ENCODE data around the gene LAMA2. TPM values are rescaled to one million over a fixed set of nuclear protein-coding genes. Genes with fewer than 3 reads are reported as not detected.

Gene LAMA2
- total RNA-seq, 1 donor from 2014 or later: 1.8 TPM

DNA sequence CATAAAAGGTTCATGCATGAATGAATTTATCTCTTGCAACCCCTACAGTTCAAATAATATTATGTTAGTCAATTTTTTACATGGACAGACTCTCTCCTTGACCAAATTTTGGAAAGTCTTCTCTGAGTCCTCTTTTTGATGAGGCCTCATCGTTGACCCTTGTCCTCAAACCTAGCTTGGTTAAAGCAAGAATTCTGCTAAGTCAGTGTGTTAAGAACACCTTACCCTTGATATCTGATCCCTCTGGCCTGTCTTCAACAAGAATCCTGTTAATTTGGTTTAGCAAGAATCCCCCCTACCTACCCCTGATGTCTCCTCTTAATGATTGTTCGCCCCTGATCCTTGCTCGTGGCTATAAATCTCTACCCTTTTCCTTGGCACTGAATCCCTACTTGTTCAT, 301.4 kb downstream of the LAMA2 start:
- peak; percentile 41 for FAIRE-seq
- TF ChIP-seq, protein P1, sequence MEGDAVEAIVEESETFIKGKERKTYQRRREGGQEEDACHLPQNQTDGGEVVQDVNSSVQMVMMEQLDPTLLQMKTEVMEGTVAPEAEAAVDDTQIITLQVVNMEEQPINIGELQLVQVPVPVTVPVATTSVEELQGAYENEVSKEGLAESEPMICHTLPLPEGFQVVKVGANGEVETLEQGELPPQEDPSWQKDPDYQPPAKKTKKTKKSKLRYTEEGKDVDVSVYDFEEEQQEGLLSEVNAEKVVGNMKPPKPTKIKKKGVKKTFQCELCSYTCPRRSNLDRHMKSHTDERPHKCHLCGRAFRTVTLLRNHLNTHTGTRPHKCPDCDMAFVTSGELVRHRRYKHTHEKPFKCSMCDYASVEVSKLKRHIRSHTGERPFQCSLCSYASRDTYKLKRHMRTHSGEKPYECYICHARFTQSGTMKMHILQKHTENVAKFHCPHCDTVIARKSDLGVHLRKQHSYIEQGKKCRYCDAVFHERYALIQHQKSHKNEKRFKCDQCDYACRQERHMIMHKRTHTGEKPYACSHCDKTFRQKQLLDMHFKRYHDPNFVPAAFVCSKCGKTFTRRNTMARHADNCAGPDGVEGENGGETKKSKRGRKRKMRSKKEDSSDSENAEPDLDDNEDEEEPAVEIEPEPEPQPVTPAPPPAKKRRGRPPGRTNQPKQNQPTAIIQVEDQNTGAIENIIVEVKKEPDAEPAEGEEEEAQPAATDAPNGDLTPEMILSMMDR (IDR thresholded peaks at IDR 0.05; ENCODE audit: insufficient read depth, low read depth, low read length): no peak
- no peak for TF ChIP-seq EZH2 (IDR thresholded peaks at IDR 0.05; ENCODE audit: insufficient read depth, low read length)
- Histone ChIP-seq H3K36me3 (ENCODE audit: insufficient read depth, low read length) (no peaks in the 10 kb centered on the region), H3K9ac (ENCODE audit: low read length) (no peak overlapping the region), H2AFZ (ENCODE audit: low read depth, low read length) (no peak overlapping the region), H3K27ac (ENCODE audit: low read depth, low read length) (peak overlapping the region; percentile 81), H3K79me2 (ENCODE audit: insufficient read depth, low read length) (no peaks in the 10 kb centered on the region), H3K27me3 (ENCODE audit: insufficient read depth, low read length) (no peaks in the 10 kb centered on the region), H3K4me3 (ENCODE audit: insufficient read depth, low read depth, low read length) (no peak overlapping the region), H3K4me2 (ENCODE audit: low read length) (no peak overlapping the region), H4K20me1 (ENCODE audit: insufficient read depth, low read length) (no peaks in the 10 kb centered on the region), H3K9me3 (ENCODE audit: insufficient read depth, low read depth, low read length) (no peaks in the 10 kb centered on the region), H3K4me1 (ENCODE audit: insufficient read depth, low read length) (peaks cover 28% of the 10 kb centered on the region)
- Mint-ChIP-seq H3K9me3 (ENCODE audit: unreplicated experiment) (no peaks in the 10 kb centered on the region), H3K4me1 (ENCODE audit: low read depth, unreplicated experiment) (peaks cover 23% of the 10 kb centered on the region), H3K36me3 (ENCODE audit: low read depth, unreplicated experiment) (no peaks in the 10 kb centered on the region), H3K4me3 (ENCODE audit: unreplicated experiment) (no peak overlapping the region), H3K27ac (ENCODE audit: unreplicated experiment) (peak overlapping the region; percentile 56), H3K27me3 (ENCODE audit: low read depth, unreplicated experiment) (no peaks in the 10 kb centered on the region)
- no peak for DNase-seq (ENCODE audit: low read depth)

DNA sequence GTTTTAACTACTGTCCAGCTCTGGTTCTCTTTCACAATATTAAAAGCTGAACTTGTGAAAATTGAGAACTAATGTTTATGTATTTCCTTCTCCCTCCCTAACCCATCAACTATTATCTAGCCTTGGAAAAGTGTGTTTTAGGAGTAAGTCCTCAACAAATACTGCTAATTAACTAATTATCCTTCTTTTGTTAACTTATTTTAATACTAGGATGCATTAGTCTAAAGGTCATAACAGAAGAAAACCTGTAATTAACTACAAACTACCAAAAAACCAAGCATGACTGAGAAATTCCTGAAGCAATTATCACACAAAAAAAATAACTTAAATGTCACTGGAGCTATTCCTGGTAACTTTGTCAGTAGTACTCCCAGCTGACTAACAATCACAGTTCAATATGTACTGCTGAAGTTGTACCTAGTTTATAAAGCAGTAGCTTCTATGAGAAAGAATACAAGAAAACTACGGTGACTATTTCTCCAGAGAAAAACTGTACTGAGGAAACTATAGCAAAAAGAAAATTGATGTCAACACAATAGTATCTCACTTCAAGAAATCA, 301.9 kb downstream of the LAMA2 start:
- peak overlapping the region; percentile 81 for H3K27ac ChIP-seq (ENCODE audit: low read depth, low read length)
- H3K27me3 ChIP-seq (ENCODE audit: insufficient read depth, low read length): no peaks in the 10 kb centered on the region
- no peaks in the 10 kb centered on the region for H3K27me3 Mint-ChIP-seq (ENCODE audit: low read depth, unreplicated experiment)
- peaks cover 28% of the 10 kb centered on the region for H3K4me1 ChIP-seq (ENCODE audit: insufficient read depth, low read length)
- no peaks in the 10 kb centered on the region for H3K36me3 ChIP-seq (ENCODE audit: insufficient read depth, low read length)
- peak overlapping the region; percentile 83 for H3K27ac Mint-ChIP-seq (ENCODE audit: unreplicated experiment)
- FAIRE-seq (peak; percentile 54), DNase-seq (ENCODE audit: low read depth) (peak; percentile 42)
- H3K79me2 ChIP-seq (ENCODE audit: insufficient read depth, low read length): no peaks in the 10 kb centered on the region
- no peak overlapping the region for H3K9ac ChIP-seq (ENCODE audit: low read length)
- no peaks in the 10 kb centered on the region for H3K9me3 ChIP-seq (ENCODE audit: insufficient read depth, low read depth, low read length)
- H2AFZ ChIP-seq (ENCODE audit: low read depth, low read length): no peak overlapping the region
- H3K36me3 Mint-ChIP-seq (ENCODE audit: low read depth, unreplicated experiment): no peaks in the 10 kb centered on the region
- peak overlapping the region; percentile 6 for H3K4me2 ChIP-seq (ENCODE audit: low read length)
- H3K9me3 Mint-ChIP-seq (ENCODE audit: unreplicated experiment): no peaks in the 10 kb centered on the region
- TF ChIP-seq, protein P1 (IDR thresholded peaks at IDR 0.05; ENCODE audit: insufficient read depth, low read depth, low read length): no peak
- TF ChIP-seq EZH2 (IDR thresholded peaks at IDR 0.05; ENCODE audit: insufficient read depth, low read length): no peak
- H3K4me3 Mint-ChIP-seq (ENCODE audit: unreplicated experiment): no peak overlapping the region
- H3K4me1 Mint-ChIP-seq (ENCODE audit: low read depth, unreplicated experiment): peaks cover 23% of the 10 kb centered on the region
- H4K20me1 ChIP-seq (ENCODE audit: insufficient read depth, low read length): no peaks in the 10 kb centered on the region
- no peak overlapping the region for H3K4me3 ChIP-seq (ENCODE audit: insufficient read depth, low read depth, low read length)

DNA sequence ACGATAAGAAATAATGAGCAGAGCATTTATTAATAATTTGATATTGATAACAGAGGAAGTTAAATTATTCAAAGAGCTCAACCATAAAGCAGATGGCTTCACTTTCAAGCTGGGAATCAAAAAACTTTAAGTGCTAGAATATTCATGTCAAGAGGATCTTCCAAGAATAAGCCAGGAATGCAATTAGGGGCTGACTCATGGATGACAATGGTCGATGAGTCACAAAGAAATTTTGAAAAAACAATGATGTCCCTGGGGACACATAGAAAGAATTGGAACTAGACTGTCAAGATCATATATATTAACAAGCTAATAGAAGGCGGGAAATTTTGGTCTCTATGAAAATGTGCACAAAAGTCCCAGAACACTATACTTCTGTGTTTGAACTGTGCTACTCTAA, 304.1 kb downstream of the LAMA2 start:
- no peak for TF ChIP-seq EZH2 (IDR thresholded peaks at IDR 0.05; ENCODE audit: insufficient read depth, low read length)
- TF ChIP-seq, protein P1 (IDR thresholded peaks at IDR 0.05; ENCODE audit: insufficient read depth, low read depth, low read length): no peak
- Mint-ChIP-seq H3K27me3 (ENCODE audit: low read depth, unreplicated experiment) (no peaks in the 10 kb centered on the region), H3K27ac (ENCODE audit: unreplicated experiment) (no peak overlapping the region), H3K4me1 (ENCODE audit: low read depth, unreplicated experiment) (peaks cover 23% of the 10 kb centered on the region), H3K36me3 (ENCODE audit: low read depth, unreplicated experiment) (no peaks in the 10 kb centered on the region), H3K9me3 (ENCODE audit: unreplicated experiment) (no peaks in the 10 kb centered on the region), H3K4me3 (ENCODE audit: unreplicated experiment) (no peak overlapping the region)
- H3K4me1 ChIP-seq (ENCODE audit: insufficient read depth, low read length): peaks cover 20% of the 10 kb centered on the region
- no peaks in the 10 kb centered on the region for H3K9me3 ChIP-seq (ENCODE audit: insufficient read depth, low read depth, low read length)
- DNase-seq (ENCODE audit: low read depth): peak; percentile 74
- no peak overlapping the region for H3K9ac ChIP-seq (ENCODE audit: low read length)
- peak overlapping the region; percentile 23 for H3K4me2 ChIP-seq (ENCODE audit: low read length)
- H3K27me3 ChIP-seq (ENCODE audit: insufficient read depth, low read length): no peaks in the 10 kb centered on the region
- peak; percentile 93 for FAIRE-seq
- H3K4me3 ChIP-seq (ENCODE audit: insufficient read depth, low read depth, low read length): no peak overlapping the region
- H3K36me3 ChIP-seq (ENCODE audit: insufficient read depth, low read length): no peaks in the 10 kb centered on the region
- H2AFZ ChIP-seq (ENCODE audit: low read depth, low read length): no peak overlapping the region
- no peaks in the 10 kb centered on the region for H4K20me1 ChIP-seq (ENCODE audit: insufficient read depth, low read length)
- H3K79me2 ChIP-seq (ENCODE audit: insufficient read depth, low read length): no peaks in the 10 kb centered on the region
- H3K27ac ChIP-seq (ENCODE audit: low read depth, low read length): peak overlapping the region; percentile 36
